ENCODE measurements around the gene TMEM141. TPM values are rescaled to one million over a fixed set of nuclear protein-coding genes. Genes with fewer than 3 reads are reported as not detected.

TMEM141 gene
- total and polyA plus RNA-seq, 2 donors (not counting 3 experiments of a cell fraction or from before 2014, with no cell fraction given), result 43.2 to 146 TPM

- H3K9me1 ChIP-seq (replicated peaks; ENCODE audit: control insufficient read depth, extremely low read depth, insufficient read depth, low read length), result no peaks in the 10 kb centered on the region
- no peaks in the 10 kb centered on the region for H3K9me3 ChIP-seq (replicated peaks; ENCODE audit: control insufficient read depth, insufficient read depth, low read length)
- no peak overlapping the region for H3K4me3 ChIP-seq (replicated peaks in 1 of 3; ENCODE audit: insufficient read depth in 1 of 3, low read depth in 1 of 3, low read length in 3 of 3)
- H3K9ac ChIP-seq (replicated peaks; ENCODE audit: extremely low read depth, insufficient read depth, low read length), result no peak overlapping the region
- no peaks in the 10 kb centered on the region for H3K27me3 ChIP-seq (ENCODE audit: control insufficient read depth in 2 of 2, insufficient read depth in 2 of 2, low read length in 2 of 2)
- no peak overlapping the region for H2AFZ ChIP-seq (ENCODE audit: low read depth, low read length)
- ChIA-PET POLR2A (no interaction called here), CTCF (interaction anchor here (1.4 to 1.8 kb wide), 2 partner anchors 27 to 214 kb away, joined by 6 to 7 read pairs; partner anchors contain the start of gene AJM1)
- BruUV-seq (replicated peaks), result no TSS peak
- peaks cover 29% of the 10 kb centered on the region for H3K79me2 ChIP-seq (ENCODE audit: control insufficient read depth, insufficient read depth, low read length)
- no peak for FAIRE-seq
- H3K36me3 ChIP-seq (ENCODE audit: control insufficient read depth in 2 of 2, extremely low read depth in 1 of 2, insufficient read depth in 2 of 2, low read length in 2 of 2), result peaks cover 6 to 10% of the 10 kb centered on the region in 2 experiments
- peaks cover 2% of the 10 kb centered on the region for H4K20me1 ChIP-seq (replicated peaks; ENCODE audit: control insufficient read depth, extremely low read depth, insufficient read depth, low read length)
- H3K4me2 ChIP-seq (ENCODE audit: insufficient read depth, low read length), result no peak overlapping the region
- TF ChIP-seq POLR2A (IDR thresholded peaks at IDR 0.05; ENCODE audit: low read depth, low read length) (no peak), FOS (IDR thresholded peaks at IDR 0.05; ENCODE audit: borderline replicate concordance, insufficient read depth, low read length) (no peak), MYC (IDR thresholded peaks at IDR 0.05; ENCODE audit: low read depth, low read length) (no peak), CTCF (IDR thresholded peaks at IDR 0.05; ENCODE audit: extremely low read depth in 1 of 2, insufficient read depth in 1 of 2, low read depth in 1 of 2, low read length in 2 of 2) (no peak), JUN (IDR thresholded peaks at IDR 0.05; ENCODE audit: borderline replicate concordance, insufficient read depth, insufficient read length, low read depth) (no peak), GATA2 (IDR thresholded peaks at IDR 0.05; ENCODE audit: insufficient read depth, insufficient read length, low read depth, low read length) (no peak), POLR2AphosphoS5 (IDR thresholded peaks at IDR 0.05; ENCODE audit: insufficient read depth, low read depth, low read length) (no peak), EZH2 (IDR thresholded peaks at IDR 0.05; ENCODE audit: borderline replicate concordance, low read depth, low read length, severe bottlenecking) (no peak)
- TF ChIP-seq, protein P1, sequence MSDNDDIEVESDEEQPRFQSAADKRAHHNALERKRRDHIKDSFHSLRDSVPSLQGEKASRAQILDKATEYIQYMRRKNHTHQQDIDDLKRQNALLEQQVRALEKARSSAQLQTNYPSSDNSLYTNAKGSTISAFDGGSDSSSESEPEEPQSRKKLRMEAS (IDR thresholded peaks at IDR 0.05; ENCODE audit: insufficient read depth, insufficient read length), result no peak
- intact Hi-C loops (cut with micrococcal nuclease) (no loop called here), dilution Hi-C loops (cut with MboI; ENCODE audit: extremely low pct_ligation_motif_present, low sequenced_read_pairs) (loop anchor here (25.0 kb wide), 1 partner anchor 122 kb away; the partner anchor contains the start of genes C8G and FBXW5)
- no peak for DNase-seq (ENCODE audit: low read depth, low spot score)
- H3K4me1 ChIP-seq (ENCODE audit: control insufficient read depth, extremely low read depth, insufficient read depth, low read length), result no peaks in the 10 kb centered on the region
- H3K27ac ChIP-seq (ENCODE audit: insufficient read depth, low read depth, low read length), result no peak overlapping the region
Observed at GRCh38 chr9:136815422-136815782, 24.3 kb downstream of the TMEM141 start.

Measured in endothelial cell of umbilical vein (primary cell).